HEK293T (cell line): ENCODE results near the gene SLC18A2.
"Not testable (repeated sequence)": the region's sequence is repeated elsewhere in the genome, so short reads cannot be mapped to it uniquely, and the experiment has no call there.

Experiments used
- CTCF ChIA-PET: fragments of 350-600 bp; formaldehyde crosslinking; extraction: SDS; loops from one replicate; lab custom pipeline; 2021; ENCODE audit warnings: antibody characterized with exemption, inconsistent platforms; lab: Yijun Ruan, JAX
- POLR2A ChIA-PET: fragments of 350-600 bp; formaldehyde crosslinking; extraction: SDS; loops from one replicate; lab custom pipeline; 2020; ENCODE audit warnings: antibody characterized with exemption, inconsistent platforms; lab: Yijun Ruan, JAX
- DNase-seq: peaks from one replicate; pipeline ENCODE4 v3.0.0; 2012; ENCODE audit warnings: mixed read lengths; ENCODE audit errors: extremely low spot score
- ARNT ChIP-seq: fragments of 450-650 bp; IDR thresholded peaks from 2 replicates; pipeline ENCODE4 v1.6.1; 2017; ENCODE audit warnings: mild to moderate bottlenecking
- BHLHE40 ChIP-seq: fragments of 450-650 bp; IDR thresholded peaks from 2 replicates; pipeline ENCODE4 v1.6.1; 2016; ENCODE audit warnings: mild to moderate bottlenecking, moderate library complexity, borderline replicate concordance
- CTBP1 ChIP-seq: fragments of 450-650 bp; IDR thresholded peaks from 2 replicates; pipeline ENCODE4 v1.6.1; 2016; ENCODE audit warnings: borderline replicate concordance
- ELF4 ChIP-seq: fragments of 450-650 bp; IDR thresholded peaks from 2 replicates; pipeline ENCODE4 v1.6.1; 2017; ENCODE audit warnings: antibody characterized with exemption
- FOXA1 ChIP-seq: fragments of 450-650 bp; IDR thresholded peaks from 2 replicates; pipeline ENCODE4 v1.6.1; 2016; ENCODE audit warnings: mild to moderate bottlenecking
- FOXK2 ChIP-seq: fragments of 450-650 bp; IDR thresholded peaks from 2 replicates; pipeline ENCODE4 v1.6.1; 2016; ENCODE audit warnings: mild to moderate bottlenecking
- FOXM1 ChIP-seq: fragments of 450-650 bp; IDR thresholded peaks from 2 replicates; pipeline ENCODE4 v1.6.1; 2017; ENCODE audit warnings: mild to moderate bottlenecking, borderline replicate concordance
- HDGF ChIP-seq: fragments of 450-650 bp; IDR thresholded peaks from 2 replicates; pipeline ENCODE4 v1.6.1; 2017; ENCODE audit warnings: antibody characterized with exemption, borderline replicate concordance
- L3MBTL2 ChIP-seq: fragments of 450-650 bp; conservative IDR thresholded peaks from 2 replicates; pipeline ENCODE4 v1.6.1; 2016; ENCODE audit warnings: mild to moderate bottlenecking
- LEF1 ChIP-seq: fragments of 450-650 bp; IDR thresholded peaks from 2 replicates; pipeline ENCODE4 v1.6.1; 2017; ENCODE audit warnings: mild to moderate bottlenecking, borderline replicate concordance
- NFRKB ChIP-seq: fragments of 450-650 bp; IDR thresholded peaks from 2 replicates; pipeline ENCODE4 v1.6.1; 2016; ENCODE audit warnings: mild to moderate bottlenecking, moderate library complexity
- SP1 ChIP-seq: fragments of 450-650 bp; IDR thresholded peaks from 2 replicates; pipeline ENCODE4 v1.6.1; 2017
- SUZ12 ChIP-seq: fragments of 450-650 bp; IDR thresholded peaks from 2 replicates; pipeline ENCODE4 v1.6.1; 2016; ENCODE audit warnings: mild to moderate bottlenecking
- TARDBP ChIP-seq: fragments of 450-650 bp; IDR thresholded peaks from 2 replicates; pipeline ENCODE4 v1.6.1; 2016
- ZNF384 ChIP-seq: fragments of 450-650 bp; IDR thresholded peaks from 2 replicates; pipeline ENCODE4 v1.6.1; 2016
- TF ChIP-seq, protein P1 (sequence below): fragments of 450-650 bp; IDR thresholded peaks from 2 replicates; pipeline ENCODE4 v1.6.1; 2016

Gene SLC18A2

DNA sequence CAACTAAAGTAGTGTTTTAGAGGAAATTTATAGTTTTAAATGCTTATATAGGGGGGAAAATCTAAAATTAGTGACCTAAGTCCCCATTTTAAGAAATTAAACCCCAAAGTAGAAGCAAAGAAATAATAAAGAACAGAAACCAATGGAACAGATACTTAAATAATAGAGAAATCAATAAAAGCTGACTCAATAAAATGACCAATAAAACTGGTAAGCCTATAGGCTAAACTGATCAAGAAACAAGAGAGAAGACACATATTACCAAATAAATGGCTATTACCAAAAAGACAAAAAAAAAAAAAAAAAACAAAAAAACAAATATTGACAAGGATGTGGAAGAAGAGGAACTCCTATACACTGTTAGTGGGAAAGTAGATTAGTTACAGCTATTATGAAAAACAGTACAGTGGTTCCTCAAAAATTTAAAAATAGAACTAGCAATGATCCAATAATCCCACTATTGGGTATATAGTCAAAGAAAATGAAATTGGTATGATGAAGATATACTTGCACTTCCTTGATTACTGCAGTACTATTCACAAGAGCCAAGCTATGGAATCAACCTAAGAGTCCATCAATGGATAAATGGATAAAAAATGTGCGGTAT lies 53.2 kb downstream of the SLC18A2 start:
- DNase-seq: no peak
- no peak for TF ChIP-seq FOXA1
- TF ChIP-seq BHLHE40: no peak
- no peak for TF ChIP-seq HDGF
- TF ChIP-seq CTBP1: no peak
- no peak for TF ChIP-seq NFRKB
- TF ChIP-seq TARDBP: no peak
- no peak for TF ChIP-seq ZNF384
- no peak for TF ChIP-seq LEF1
- TF ChIP-seq, protein P1, sequence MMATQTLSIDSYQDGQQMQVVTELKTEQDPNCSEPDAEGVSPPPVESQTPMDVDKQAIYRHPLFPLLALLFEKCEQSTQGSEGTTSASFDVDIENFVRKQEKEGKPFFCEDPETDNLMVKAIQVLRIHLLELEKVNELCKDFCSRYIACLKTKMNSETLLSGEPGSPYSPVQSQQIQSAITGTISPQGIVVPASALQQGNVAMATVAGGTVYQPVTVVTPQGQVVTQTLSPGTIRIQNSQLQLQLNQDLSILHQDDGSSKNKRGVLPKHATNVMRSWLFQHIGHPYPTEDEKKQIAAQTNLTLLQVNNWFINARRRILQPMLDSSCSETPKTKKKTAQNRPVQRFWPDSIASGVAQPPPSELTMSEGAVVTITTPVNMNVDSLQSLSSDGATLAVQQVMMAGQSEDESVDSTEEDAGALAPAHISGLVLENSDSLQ: no peak
- TF ChIP-seq FOXM1: no peak
- no peak for TF ChIP-seq SP1
- ChIA-PET POLR2A (no interaction called here), CTCF (no interaction called here)

DNA sequence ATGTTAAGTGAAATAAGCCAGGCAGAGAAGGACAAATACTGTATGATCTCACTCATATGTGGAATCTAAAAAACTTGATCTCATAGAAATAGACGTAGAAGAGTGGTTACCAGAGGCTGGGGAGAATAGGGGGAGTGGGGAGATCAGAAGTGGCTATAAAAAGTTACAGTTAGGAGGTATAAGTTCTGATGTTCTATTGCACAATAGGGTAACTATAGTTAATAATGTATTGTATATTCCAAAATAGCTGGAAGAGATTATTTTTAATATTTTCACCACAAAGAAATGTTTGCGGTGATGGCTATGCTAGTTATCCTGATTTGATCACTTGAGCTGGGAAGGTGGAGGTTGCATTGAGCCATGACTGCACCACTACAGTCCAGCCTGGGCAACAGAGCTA lies 53.8 kb downstream of the SLC18A2 start:
- DNase-seq: no peak
- ChIA-PET CTCF (interaction anchor here (0.6 kb wide), 1 partner anchor 24 kb away, joined by 3 read pairs; no protein-coding TSS in a partner anchor), POLR2A (no interaction called here)
- TF ChIP-seq TARDBP (no peak), FOXA1 (no peak), FOXK2 (no peak), NFRKB (no peak)

DNA sequence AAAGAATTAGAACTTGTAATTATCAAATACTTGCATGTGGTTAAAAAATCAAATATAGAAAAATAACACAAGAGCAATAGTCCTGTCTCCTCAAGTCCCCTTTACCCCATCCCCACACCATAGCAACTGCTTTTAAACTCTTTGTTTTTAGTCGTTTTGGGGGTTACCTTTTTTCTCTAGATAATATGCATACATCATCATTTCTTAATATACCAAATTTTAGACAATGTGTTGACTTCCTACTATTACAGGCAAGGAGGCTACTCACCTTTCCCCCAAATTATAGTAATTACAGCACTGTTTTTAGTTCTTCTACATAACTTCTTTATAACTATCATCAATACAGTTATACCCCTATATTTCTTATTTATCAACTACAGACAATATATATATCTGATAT lies 57.3 kb downstream of the SLC18A2 start:
- ChIA-PET CTCF (no interaction called here), POLR2A (no interaction called here)
- TF ChIP-seq L3MBTL2: no peak
- no peak for TF ChIP-seq HDGF
- no peak for DNase-seq

DNA sequence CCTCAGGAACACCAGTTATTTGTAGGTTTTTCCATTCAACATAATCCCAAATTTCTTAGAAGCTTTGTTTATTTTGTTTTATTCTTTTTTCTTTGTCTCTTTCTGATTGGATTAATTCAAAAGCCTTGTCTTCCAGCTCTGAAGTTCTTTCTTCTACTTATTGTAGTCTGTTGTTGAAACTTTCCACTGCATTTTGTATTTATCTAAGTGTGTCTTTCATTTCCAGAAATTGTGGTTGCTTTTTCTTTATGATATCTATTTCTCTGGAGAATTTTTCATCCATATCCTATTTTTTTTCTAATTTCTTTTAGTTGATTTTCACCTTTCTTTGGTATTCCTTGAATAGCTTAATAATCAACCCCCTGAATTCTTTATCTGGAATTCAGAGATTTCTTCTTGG lies 58.5 kb downstream of the SLC18A2 start:
- no peak for DNase-seq
- CTCF ChIA-PET: no interaction called here
- POLR2A ChIA-PET: no interaction called here
- TF ChIP-seq CTBP1 (no peak), ZNF384 (no peak), NFRKB (no peak), L3MBTL2 (no peak), LEF1 (no peak), FOXK2 (no peak), FOXM1 (no peak), BHLHE40 (no peak)
- TF ChIP-seq, protein P1: no peak

DNA sequence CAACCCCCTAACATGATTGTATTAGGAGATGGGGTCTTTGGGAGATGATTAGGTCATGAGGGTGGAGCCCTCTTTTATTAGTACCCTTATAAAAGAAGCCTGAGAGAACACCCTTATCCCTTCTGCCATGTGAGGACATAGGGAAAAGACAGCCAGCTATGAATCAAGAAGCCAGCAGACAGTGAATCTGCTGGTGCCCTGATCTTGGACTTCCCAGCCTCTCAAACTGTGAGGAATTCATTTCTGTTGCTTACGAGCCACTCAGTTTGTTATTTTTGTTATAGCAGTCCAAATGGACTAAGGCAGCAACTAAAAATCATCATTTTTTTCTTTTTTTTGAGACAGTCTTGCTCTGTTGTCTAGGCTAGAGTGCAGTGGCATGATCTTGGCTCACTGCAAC lies 59.8 kb downstream of the SLC18A2 start:
- TF ChIP-seq ARNT (no peak), ELF4 (no peak)
- DNase-seq: no peak
- ChIA-PET POLR2A (no interaction called here), CTCF (interaction anchor here (0.5 kb wide), 1 partner anchor 10 kb away, joined by 5 read pairs; no protein-coding TSS in a partner anchor)

DNA sequence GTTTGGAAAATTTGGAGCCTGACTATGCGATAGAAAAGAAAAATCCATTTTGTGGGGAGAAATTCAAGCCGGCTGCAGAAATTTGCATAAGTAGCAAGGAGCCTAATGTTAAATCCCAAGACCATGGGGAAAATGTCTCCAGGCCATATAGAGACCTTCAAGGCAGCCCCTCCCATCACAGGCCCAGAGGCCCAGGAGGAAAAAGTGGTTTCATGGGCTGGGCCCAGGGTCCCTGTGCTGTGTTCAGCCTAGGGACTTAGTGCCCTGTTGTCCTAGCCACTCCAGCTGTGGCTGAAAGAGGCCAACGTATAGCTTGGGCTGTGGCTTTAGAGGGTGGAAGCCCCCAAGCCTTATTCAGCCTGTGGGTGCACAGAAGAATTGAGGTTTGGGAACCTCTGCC lies 62.5 kb downstream of the SLC18A2 start:
- POLR2A ChIA-PET, DNase-seq, CTCF ChIA-PET: not testable (repeated sequence)

DNA sequence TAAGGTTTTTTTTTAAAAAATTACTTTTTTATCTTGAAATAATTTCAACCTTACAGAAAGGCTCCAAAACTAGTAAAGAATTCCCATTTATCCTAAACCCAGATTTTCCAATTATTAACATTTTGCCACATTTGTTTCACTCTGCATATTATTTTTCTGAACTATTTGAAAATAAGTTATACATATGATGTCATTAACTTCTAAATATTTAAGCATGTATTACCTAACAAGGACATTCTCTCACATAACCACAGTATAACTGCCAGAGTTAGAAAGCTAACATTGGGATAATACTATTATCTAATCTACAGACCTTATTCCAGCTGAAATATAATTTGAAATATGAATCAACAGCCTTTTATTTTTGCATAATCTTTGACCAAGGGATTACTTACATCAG lies 65.8 kb downstream of the SLC18A2 start:
- POLR2A ChIA-PET: no interaction called here
- CTCF ChIA-PET: no interaction called here
- no peak for DNase-seq

More for the DNA sequence above, 65.8 kb downstream of the SLC18A2 start:
- no peak for TF ChIP-seq SP1
- TF ChIP-seq HDGF: no peak
- no peak for TF ChIP-seq FOXA1
- no peak for TF ChIP-seq BHLHE40
- no peak for TF ChIP-seq CTBP1
- TF ChIP-seq L3MBTL2: no peak
- TF ChIP-seq FOXK2: no peak
- no peak for TF ChIP-seq ARNT
- no peak for TF ChIP-seq TARDBP
- TF ChIP-seq NFRKB: no peak
- TF ChIP-seq, protein P1: no peak
- no peak for TF ChIP-seq ZNF384
- TF ChIP-seq SUZ12: no peak
